H1 (cell line): ENCODE measurements around the gene TLE1. TPM values are rescaled to one million over a fixed set of nuclear protein-coding genes. Genes with fewer than 3 reads are reported as not detected.

ENCODE experiments used
- CTCF ChIA-PET: fragments of 300-600 bp; sonication (Branson Sonifier 250); formaldehyde crosslinking; loops from one replicate; lab custom pipeline; 2021; ENCODE audit not compliant: partially characterized antibody; lab: Charles Lee
- POLR2A ChIA-PET: fragments of 300-600 bp; sonication (Branson Sonifier 250); formaldehyde crosslinking; loops from one replicate; lab custom pipeline; 2021; ENCODE audit warnings: inconsistent platforms; ENCODE audit not compliant: partially characterized antibody; lab: Charles Lee
- DNase-seq, 2 experiments: peaks; one replicate each; pipeline versions ENCODE4 v3.0.0 to v3.0.0-alpha.2; 2010 to 2022; ENCODE audit warnings: low spot score in 2 of 2, low read depth in 1 of 2, mixed read lengths in 1 of 2
- FAIRE-seq: peaks from 2 replicates; lab custom pipeline; 2011; peaks lifted over from hg19 to GRCh38; lab: Jason Lieb, UNC
- H2AFZ ChIP-seq: 2 replicates; pipeline ENCODE4 v1.8.1; 2012; ENCODE audit warnings: low read length, inconsistent platforms
- H2AK5ac ChIP-seq: 2 replicates; pipeline ENCODE4 v1.6.1; 2013; ENCODE audit warnings: low read depth, low read length
- H2BK120ac ChIP-seq: replicated peaks from 2 replicates; pipeline ENCODE3; 2013; ENCODE audit warnings: low read depth, low read length, inconsistent platforms
- H2BK12ac ChIP-seq: 2 replicates; pipeline ENCODE4 v1.6.1; 2013; ENCODE audit warnings: low read depth, low read length
- H2BK15ac ChIP-seq: 2 replicates; pipeline ENCODE4 v1.6.1; 2013; ENCODE audit warnings: low read length
- H2BK20ac ChIP-seq: 2 replicates; pipeline ENCODE4 v1.6.1; 2013; ENCODE audit warnings: low read length
- H2BK5ac ChIP-seq: 2 replicates; pipeline ENCODE4 v1.6.1; 2013; ENCODE audit warnings: low read depth, low read length
- H3K14ac ChIP-seq: 2 replicates; pipeline ENCODE4 v1.6.1; 2013; ENCODE audit warnings: inconsistent platforms; ENCODE audit not compliant: insufficient read length
- H3K18ac ChIP-seq: 2 replicates; pipeline ENCODE4 v1.6.1; 2013; ENCODE audit warnings: low read length; ENCODE audit errors: extremely low read depth
- H3K23ac ChIP-seq: 2 replicates; pipeline ENCODE4 v1.6.1; 2013; ENCODE audit warnings: inconsistent platforms; ENCODE audit not compliant: insufficient read length
- H3K23me2 ChIP-seq: 2 replicates; pipeline ENCODE4 v1.6.1; 2013; ENCODE audit warnings: low read depth, low read length
- H3K27ac ChIP-seq: 2 replicates; pipeline ENCODE4 v1.6.1; 2011; ENCODE audit warnings: low read depth, low read length, inconsistent platforms
- H3K27me3 ChIP-seq, 4 experiments: replicated peaks in 1 of 4; 1 replicate in 1 of 4; 2 replicates in 3 of 4; pipeline versions ENCODE4 v1.6.1 to v1.8.1; 2011 to 2013; ENCODE audit warnings: low read length in 3 of 4, mild to moderate bottlenecking in 3 of 4, inconsistent platforms in 2 of 4, mixed read lengths in 2 of 4, moderate library complexity in 1 of 4; ENCODE audit not compliant: control insufficient read depth in 3 of 4, insufficient read depth in 3 of 4; ENCODE audit errors: extremely low read depth in 1 of 4
- H3K36me3 ChIP-seq, 4 experiments: 2 replicates each; pipeline versions ENCODE4 v1.6.1 to v1.8.1; 2011 to 2013; ENCODE audit warnings: mild to moderate bottlenecking in 4 of 4, low read length in 3 of 4, moderate library complexity in 2 of 4, control low read depth in 1 of 4, inconsistent platforms in 1 of 4; ENCODE audit not compliant: insufficient read depth in 4 of 4, control insufficient read depth in 2 of 4
- H3K4ac ChIP-seq: replicated peaks from 2 replicates; pipeline ENCODE3; 2013; ENCODE audit warnings: low read length, low read depth, mixed read lengths, inconsistent platforms; ENCODE audit not compliant: insufficient read length
- H3K4me1 ChIP-seq, 4 experiments: replicated peaks in 1 of 4; 1 replicate in 1 of 4; 2 replicates in 3 of 4; pipeline versions ENCODE4 v1.6.1 to v1.8.1; 2011 to 2013; ENCODE audit warnings: low read length in 3 of 4, inconsistent platforms in 2 of 4, mixed read lengths in 1 of 4; ENCODE audit not compliant: insufficient read depth in 4 of 4, control insufficient read depth in 3 of 4
- H3K4me2 ChIP-seq, 2 experiments: 2 replicates each; pipeline versions ENCODE4 v1.6.1 to v1.8.1; 2011 to 2013; ENCODE audit warnings: low read depth in 2 of 2, low read length in 2 of 2, control low read depth in 1 of 2, inconsistent platforms in 1 of 2, mild to moderate bottlenecking in 1 of 2; ENCODE audit not compliant: insufficient read depth in 1 of 2
- H3K4me3 ChIP-seq, 4 experiments: fragments of 200-600, 300-600 bp in 1 of 4; sonication (generic), shearing (Covaris generic), sonication (Bioruptor Twin) in 1 of 4; 2 replicates each; pipeline versions ENCODE4 v1.5.1 to v1.8.1; 2011 to 2016; ENCODE audit warnings: low read length in 4 of 4, low read depth in 3 of 4, control low read depth in 2 of 4, inconsistent platforms in 2 of 4, mild to moderate bottlenecking in 2 of 4, mixed read lengths in 1 of 4, moderate library complexity in 1 of 4; ENCODE audit not compliant: insufficient read depth in 2 of 4; ENCODE audit errors: extremely low read depth in 1 of 4
- H3K56ac ChIP-seq: replicated peaks from 2 replicates; pipeline ENCODE3; 2013; ENCODE audit warnings: low read depth, mild to moderate bottlenecking, mixed read lengths, low read length, inconsistent platforms; ENCODE audit not compliant: insufficient read length
- H3K79me1 ChIP-seq: 2 replicates; pipeline ENCODE4 v1.6.1; 2013; ENCODE audit warnings: low read depth, low read length, control low read depth
- H3K79me2 ChIP-seq, 2 experiments: 2 replicates each; pipeline versions ENCODE4 v1.6.1 to v1.8.1; 2012 to 2013; ENCODE audit warnings: low read length in 2 of 2, mild to moderate bottlenecking in 2 of 2, inconsistent platforms in 1 of 2; ENCODE audit not compliant: insufficient read depth in 2 of 2, control insufficient read depth in 1 of 2
- H3K9ac ChIP-seq, 4 experiments: replicated peaks in 1 of 4; 1 replicate in 1 of 4; 2 replicates in 3 of 4; pipeline versions ENCODE4 v1.6.1 to v1.8.1; 2011 to 2013; ENCODE audit warnings: low read depth in 3 of 4, low read length in 3 of 4, control low read depth in 2 of 4, mild to moderate bottlenecking in 2 of 4, moderate library complexity in 2 of 4, inconsistent platforms in 1 of 4; ENCODE audit errors: extremely low read depth in 1 of 4
- H3K9me3 ChIP-seq, 2 experiments: 2 replicates each; pipeline versions ENCODE4 v1.6.1 to v1.8.1; 2012 to 2013; ENCODE audit warnings: mild to moderate bottlenecking in 2 of 2, moderate library complexity in 2 of 2, control low read depth in 1 of 2, inconsistent platforms in 1 of 2, low read depth in 1 of 2, low read length in 1 of 2, mixed read lengths in 1 of 2; ENCODE audit not compliant: insufficient read depth in 2 of 2
- H4K20me1 ChIP-seq, 2 experiments: replicated peaks in 1 of 2; 2 replicates each; pipeline versions ENCODE3 to v1.8.1; 2011 to 2013; ENCODE audit warnings: inconsistent platforms in 2 of 2, low read length in 2 of 2, mild to moderate bottlenecking in 1 of 2; ENCODE audit not compliant: insufficient read depth in 2 of 2, control insufficient read depth in 1 of 2
- H4K5ac ChIP-seq: 2 replicates; pipeline ENCODE4 v1.6.1; 2013; ENCODE audit warnings: low read length, low read depth, mixed read lengths, inconsistent platforms; ENCODE audit not compliant: insufficient read length
- H4K8ac ChIP-seq: 2 replicates; pipeline ENCODE4 v1.8.0; 2013; ENCODE audit warnings: mild to moderate bottlenecking, moderate library complexity, low read length, inconsistent platforms; ENCODE audit not compliant: insufficient read depth; ENCODE audit errors: extremely low read depth
- H4K91ac ChIP-seq: replicated peaks from 2 replicates; pipeline ENCODE3; 2013; ENCODE audit warnings: low read length, mixed read lengths, inconsistent platforms; ENCODE audit not compliant: insufficient read length
- ATF2 ChIP-seq: IDR thresholded peaks from 2 replicates; pipeline ENCODE4 v1.6.1; 2012; ENCODE audit warnings: low read length, inconsistent platforms
- EP300 ChIP-seq, 2 experiments: IDR thresholded peaks; 1 replicate in 1 of 2; 2 replicates in 1 of 2; pipeline ENCODE4 v1.6.1; 2011 to 2012; ENCODE audit warnings: low read depth in 2 of 2, low read length in 2 of 2, mild to moderate bottlenecking in 2 of 2, borderline replicate concordance in 1 of 2, inconsistent platforms in 1 of 2, moderate library complexity in 1 of 2
- EZH2 ChIP-seq: fragments of 200-600 bp; sonication (generic); IDR thresholded peaks from 2 replicates; pipeline ENCODE4 v1.7.1; 2012; ENCODE audit warnings: low read depth, mild to moderate bottlenecking, moderate library complexity, low read length, inconsistent platforms; ENCODE audit not compliant: severe bottlenecking
- FOSL1 ChIP-seq: IDR thresholded peaks from 2 replicates; pipeline ENCODE4 v1.6.1; 2011; ENCODE audit warnings: mild to moderate bottlenecking, low read depth, low read length, moderate library complexity; ENCODE audit not compliant: insufficient read depth
- RAD21 ChIP-seq, 2 experiments: IDR thresholded peaks in 1 of 2; conservative IDR thresholded peaks in 1 of 2; 2 replicates each; pipeline ENCODE4 v1.6.1; 2011; ENCODE audit warnings: low read depth in 2 of 2, low read length in 2 of 2, improper control_type of control experiment in 1 of 2, inconsistent platforms in 1 of 2, mild to moderate bottlenecking in 1 of 2, moderate library complexity in 1 of 2
- RBBP5 ChIP-seq: IDR thresholded peaks from 2 replicates; pipeline ENCODE4 v1.7.1; 2012; ENCODE audit warnings: low read depth, mild to moderate bottlenecking, inconsistent platforms, low read length, moderate library complexity, borderline replicate concordance
- RFX5 ChIP-seq: IDR thresholded peaks from 2 replicates; pipeline ENCODE4 v1.6.1; 2011; ENCODE audit warnings: low read depth, low read length, improper control_type of control experiment, borderline replicate concordance
- RXRA ChIP-seq: IDR thresholded peaks from 2 replicates; pipeline ENCODE4 v1.6.1; 2011; ENCODE audit warnings: low read depth, mild to moderate bottlenecking, low read length, moderate library complexity; ENCODE audit not compliant: insufficient read depth
- SAP30 ChIP-seq: fragments of 300-600 bp; sonication (generic); IDR thresholded peaks from 2 replicates; pipeline ENCODE4 v1.7.1; 2012; ENCODE audit warnings: low read length, moderate library complexity, mild to moderate bottlenecking, inconsistent platforms; ENCODE audit not compliant: insufficient read depth, insufficient replicate concordance
- SRF ChIP-seq: IDR thresholded peaks from 2 replicates; pipeline ENCODE4 v1.6.1; 2011; ENCODE audit warnings: mild to moderate bottlenecking, low read depth, low read length, moderate library complexity
- TEAD4 ChIP-seq: IDR thresholded peaks from 2 replicates; pipeline ENCODE4 v1.6.1; 2012; ENCODE audit warnings: low read depth, low read length, inconsistent platforms, mixed read lengths
- WGBS, 2 experiments: shearing (Covaris generic) in 1 of 2; methylation state at CpG; one replicate each; pipeline versions ENCODE4 v1.1.6 to v1.1.7; 2013 to 2015; ENCODE audit warnings: low lambda C conversion rate in 2 of 2, mixed read lengths in 2 of 2, inconsistent platforms in 1 of 2, low coverage in 1 of 2, missing lambda C conversion rate in 1 of 2; ENCODE audit not compliant: insufficient replicate concordance in 2 of 2, insufficient coverage in 1 of 2, insufficient read length in 1 of 2; ENCODE audit errors: extremely low coverage in 1 of 2, missing lambda C conversion rate in 1 of 2; 5-methylcytosine and 5-hydroxymethylcytosine counted together
- polyA plus RNA-seq, 7 experiments: library from polyadenylated mRNA; depleted of rRNA in 3 of 7; stranded (reverse) in 5 of 7; unstranded in 2 of 7; fragments of >200 nt in 5 of 7; fragments of 200-250 nt in 2 of 7; gene quantifications; 1 replicate in 5 of 7; 2 replicates in 1 of 7; 4 replicates in 1 of 7; pipeline versions ENCODE4 v1.2.1 to v1.2.3, GENCODE V29; 2011 to 2013; ENCODE audit warnings: missing spikeins in 2 of 7, mixed read lengths in 2 of 7
- total RNA-seq: library from RNA; stranded (reverse); fragmentation: NEBNext Ultra II Directional; extraction: Animal tissue kit (Norgen Biotek cat#: 25700); gene quantifications from 2 replicates; pipeline ENCODE4 v1.2.1, GENCODE V29; 2021

TLE1 gene
- total and polyA plus RNA-seq, 2 of the 8 experiments (the other 6 are each of a cell fraction or from before 2014, with no cell fraction given): 81.8 to 91.6 TPM

- Histone ChIP-seq H3K9ac (no peak overlapping the region), H2BK15ac (no peak overlapping the region), H3K18ac (no peak overlapping the region), H2BK20ac (no peak overlapping the region), H3K36me3 (peaks cover 4 to 24% (median 17%) of the 10 kb centered on the region in 4 experiments), H3K4ac (no peak overlapping the region), H4K5ac (no peak overlapping the region), H3K27ac (no peak overlapping the region), H2BK12ac (no peak overlapping the region; the same call in 1 of the 2 replicates), H4K8ac (no peak overlapping the region), H2BK5ac (peak overlapping the region; percentile 31; the same call in 1 of the 2 replicates), H2AK5ac (no peak overlapping the region), H2BK120ac (no peak overlapping the region), H3K9me3 (no peaks in the 10 kb centered on the region), H3K4me2 (no peak overlapping the region), H3K79me1 (no peaks in the 10 kb centered on the region), H3K4me1 (peaks cover 0 to 5% (median 1%) of the 10 kb centered on the region in 4 experiments; a peak in 2 of 7 replicates), H2AFZ (no peak overlapping the region), H3K27me3 (no peaks in the 10 kb centered on the region), H3K4me3 (no peak overlapping the region), H3K23me2 (0 out of 2 replicates have a peak, but pooled peaks cover 2% of the 10 kb centered on the region), H4K20me1 (no peaks in the 10 kb centered on the region), H3K79me2 (no peaks in the 10 kb centered on the region), H3K14ac (no peak overlapping the region), H4K91ac (no peak overlapping the region), H3K56ac (no peak overlapping the region), H3K23ac (no peak overlapping the region)
- no peak for DNase-seq
- POLR2A ChIA-PET: no interaction called here
- WGBS, 2 experiments: 84% methylated on average over 4 of the region's 4 CpGs; no CpG with 5 or more reads in 1 of the 2 experiments
- CTCF ChIA-PET: no interaction called here
- FAIRE-seq: no peak
- TF ChIP-seq RBBP5: no peak
- no peak for TF ChIP-seq FOSL1
- TF ChIP-seq SRF: no peak
- TF ChIP-seq ATF2: no peak
- TF ChIP-seq EZH2: no peak
- no peak for TF ChIP-seq RFX5
- TF ChIP-seq RAD21 (IDR thresholded peaks at IDR 0.05 in 1 of 2, conservative IDR thresholded peaks at IDR 0.05 in 1 of 2; ENCODE audit: low read depth in 2 of 2, low read length in 2 of 2): no peak
- TF ChIP-seq RXRA: no peak
- no peak for TF ChIP-seq TEAD4
- TF ChIP-seq SAP30: no peak
- TF ChIP-seq EP300 (IDR thresholded peaks at IDR 0.05; ENCODE audit: borderline replicate concordance in 1 of 2, low read depth in 2 of 2, low read length in 2 of 2): no peak
These were observed 110.0 kb downstream of the TLE1 start for GRCh38 chr9:81579381-81579780.
